ENCODE measurements around the gene CPNE4. TPM values are rescaled to one million over a fixed set of nuclear protein-coding genes. Genes with fewer than 3 reads are reported as not detected.

Gene CPNE4
- total RNA-seq, 2 donors from 2014 or later: 1.7 to 2.5 TPM

DNA sequence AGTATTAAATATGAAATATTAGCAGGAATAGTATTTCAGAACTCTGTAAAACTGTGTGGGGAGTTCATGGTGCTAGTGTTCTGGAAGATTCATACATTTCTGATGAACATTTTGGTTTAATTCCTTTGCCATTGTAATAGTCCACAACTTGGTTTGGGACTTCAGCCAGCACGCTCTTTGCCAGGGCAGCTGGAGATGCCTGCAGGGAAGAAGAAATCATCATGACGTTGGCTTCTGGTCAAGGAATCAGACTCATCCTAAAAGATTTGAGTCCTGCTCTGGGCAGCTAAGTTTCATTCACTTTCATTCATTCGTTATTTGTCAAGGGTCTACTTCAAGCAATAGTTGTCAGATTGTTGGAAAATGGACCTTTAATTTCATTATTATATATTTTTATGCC, 499.7 kb downstream of the CPNE4 start:
- no peak overlapping the region for H3K9ac ChIP-seq (ENCODE audit: extremely low read depth, low read length, poor library complexity, severe bottlenecking)
- H3K36me3 ChIP-seq (ENCODE audit: control insufficient read depth, insufficient read depth, low read length): no peaks in the 10 kb centered on the region
- H3K9me3 ChIP-seq (ENCODE audit: control insufficient read depth, low read length): peaks cover 6% of the 10 kb centered on the region
- DNase-seq: no peak
- H3K4me3 ChIP-seq (ENCODE audit: low read length): no peak overlapping the region
- 90 to 95% methylated on average over 1 to 3 of the region's 3 CpGs for WGBS, 2 experiments (ENCODE audit: insufficient coverage in 1 of 2, insufficient read length in 1 of 2)
- Mint-ChIP-seq H3K9me3 (peaks cover 4% of the 10 kb centered on the region), H3K4me3 (no peak overlapping the region), H3K27me3 (ENCODE audit: insufficient read depth) (no peaks in the 10 kb centered on the region), H3K4me1 (peaks cover 28% of the 10 kb centered on the region), H3K36me3 (ENCODE audit: low read depth) (no peaks in the 10 kb centered on the region), H3K27ac (no peak overlapping the region)
- no peaks in the 10 kb centered on the region for H3K27me3 ChIP-seq (ENCODE audit: control insufficient read depth, insufficient read depth, low read length, poor library complexity, severe bottlenecking)
- H3K4me1 ChIP-seq (ENCODE audit: control insufficient read depth, insufficient read depth, low read length): peaks cover 5% of the 10 kb centered on the region
- H3K27ac ChIP-seq (ENCODE audit: low read depth, low read length): no peak overlapping the region
- TF ChIP-seq, protein P1, sequence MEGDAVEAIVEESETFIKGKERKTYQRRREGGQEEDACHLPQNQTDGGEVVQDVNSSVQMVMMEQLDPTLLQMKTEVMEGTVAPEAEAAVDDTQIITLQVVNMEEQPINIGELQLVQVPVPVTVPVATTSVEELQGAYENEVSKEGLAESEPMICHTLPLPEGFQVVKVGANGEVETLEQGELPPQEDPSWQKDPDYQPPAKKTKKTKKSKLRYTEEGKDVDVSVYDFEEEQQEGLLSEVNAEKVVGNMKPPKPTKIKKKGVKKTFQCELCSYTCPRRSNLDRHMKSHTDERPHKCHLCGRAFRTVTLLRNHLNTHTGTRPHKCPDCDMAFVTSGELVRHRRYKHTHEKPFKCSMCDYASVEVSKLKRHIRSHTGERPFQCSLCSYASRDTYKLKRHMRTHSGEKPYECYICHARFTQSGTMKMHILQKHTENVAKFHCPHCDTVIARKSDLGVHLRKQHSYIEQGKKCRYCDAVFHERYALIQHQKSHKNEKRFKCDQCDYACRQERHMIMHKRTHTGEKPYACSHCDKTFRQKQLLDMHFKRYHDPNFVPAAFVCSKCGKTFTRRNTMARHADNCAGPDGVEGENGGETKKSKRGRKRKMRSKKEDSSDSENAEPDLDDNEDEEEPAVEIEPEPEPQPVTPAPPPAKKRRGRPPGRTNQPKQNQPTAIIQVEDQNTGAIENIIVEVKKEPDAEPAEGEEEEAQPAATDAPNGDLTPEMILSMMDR (conservative IDR thresholded peaks at IDR 0.05): no peak

GRCh38 chr3:131532645-131533044, 502.2 kb downstream of the CPNE4 start:
- Histone ChIP-seq H3K36me3 (ENCODE audit: control insufficient read depth, insufficient read depth, low read length) (no peaks in the 10 kb centered on the region), H3K9ac (ENCODE audit: extremely low read depth, low read length, poor library complexity, severe bottlenecking) (no peak overlapping the region), H3K9me3 (ENCODE audit: control insufficient read depth, low read length) (peaks cover 6% of the 10 kb centered on the region), H3K4me1 (ENCODE audit: control insufficient read depth, insufficient read depth, low read length) (peaks cover 5% of the 10 kb centered on the region), H3K27me3 (ENCODE audit: control insufficient read depth, insufficient read depth, low read length, poor library complexity, severe bottlenecking) (no peaks in the 10 kb centered on the region), H3K27ac (ENCODE audit: low read depth, low read length) (no peak overlapping the region), H3K4me3 (ENCODE audit: low read length) (no peak overlapping the region)
- H3K27ac Mint-ChIP-seq: no peak overlapping the region
- no peaks in the 10 kb centered on the region for H3K36me3 Mint-ChIP-seq (ENCODE audit: low read depth)
- H3K27me3 Mint-ChIP-seq (ENCODE audit: insufficient read depth): no peaks in the 10 kb centered on the region
- DNase-seq: no peak
- no peak overlapping the region for H3K4me3 Mint-ChIP-seq
- H3K9me3 Mint-ChIP-seq: peaks cover 3% of the 10 kb centered on the region
- peaks cover 46% of the 10 kb centered on the region for H3K4me1 Mint-ChIP-seq
- TF ChIP-seq, protein P1 (conservative IDR thresholded peaks at IDR 0.05): no peak

DNA sequence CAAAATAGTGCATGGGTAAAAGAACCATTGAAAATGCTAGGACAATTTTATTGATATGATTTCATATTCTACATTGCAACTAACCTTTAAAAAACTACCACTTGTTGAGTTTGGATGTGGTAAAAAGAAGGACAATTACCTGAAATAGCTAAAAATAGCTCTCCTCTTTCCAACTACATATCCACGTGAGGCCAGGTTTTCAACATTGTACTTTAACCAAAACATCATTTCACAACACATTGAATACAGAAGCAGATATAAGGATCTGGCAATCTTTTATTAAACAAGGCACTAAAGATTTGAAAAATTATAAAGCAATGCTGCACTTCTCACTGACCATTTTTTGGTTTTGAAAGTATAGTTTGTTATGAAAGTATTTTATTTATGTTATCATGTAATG, 504.0 kb downstream of the CPNE4 start:
- Histone ChIP-seq H3K27me3 (ENCODE audit: control insufficient read depth, insufficient read depth, low read length, poor library complexity, severe bottlenecking) (no peaks in the 10 kb centered on the region), H3K9me3 (ENCODE audit: control insufficient read depth, low read length) (peaks cover 6% of the 10 kb centered on the region), H3K4me1 (ENCODE audit: control insufficient read depth, insufficient read depth, low read length) (peaks cover 5% of the 10 kb centered on the region), H3K4me3 (ENCODE audit: low read length) (no peak overlapping the region), H3K36me3 (ENCODE audit: control insufficient read depth, insufficient read depth, low read length) (no peaks in the 10 kb centered on the region), H3K9ac (ENCODE audit: extremely low read depth, low read length, poor library complexity, severe bottlenecking) (no peak overlapping the region), H3K27ac (ENCODE audit: low read depth, low read length) (no peak overlapping the region)
- H3K9me3 Mint-ChIP-seq: peaks cover 3% of the 10 kb centered on the region
- H3K27me3 Mint-ChIP-seq (ENCODE audit: insufficient read depth): no peaks in the 10 kb centered on the region
- H3K27ac Mint-ChIP-seq: no peak overlapping the region
- no peaks in the 10 kb centered on the region for H3K36me3 Mint-ChIP-seq (ENCODE audit: low read depth)
- no peak for DNase-seq
- no peak overlapping the region for H3K4me3 Mint-ChIP-seq
- peaks cover 47% of the 10 kb centered on the region for H3K4me1 Mint-ChIP-seq
- WGBS, 2 experiments (ENCODE audit: insufficient coverage in 1 of 2, insufficient read length in 1 of 2): 81 to 100% methylated on average over 1 of the region's 1 CpG
- TF ChIP-seq, protein P1 (conservative IDR thresholded peaks at IDR 0.05): no peak

Data from endodermal cell (in vitro differentiated cells).